Loucy (cell line): ENCODE data around the gene VTN.

Source experiments
- H2AFZ ChIP-seq: fragments of 200-600 bp; sonication (generic); 2 replicates; pipeline ENCODE4 v1.6.0; 2016; ENCODE audit warnings: antibody characterized with exemption, mild to moderate bottlenecking, low read length, moderate library complexity
- H3F3A ChIP-seq: fragments of 200-600 bp; 2 replicates; pipeline ENCODE4 v1.6.0; 2016; ENCODE audit warnings: antibody characterized with exemption, low read depth, mild to moderate bottlenecking
- H3K27me3 ChIP-seq: fragments of 200-600 bp; sonication (generic); 2 replicates; pipeline ENCODE4 v1.6.1; 2014; ENCODE audit warnings: low read length, mild to moderate bottlenecking; ENCODE audit not compliant: insufficient read depth, poor library complexity, severe bottlenecking
- H3K36me3 ChIP-seq: fragments of 200-600 bp; sonication (generic); 2 replicates; pipeline ENCODE4 v1.6.1; 2016; ENCODE audit warnings: low read length; ENCODE audit not compliant: insufficient read depth
- H3K4me1 ChIP-seq: fragments of 200-600 bp; sonication (generic); 2 replicates; pipeline ENCODE4 v1.5.1; 2014; ENCODE audit warnings: low read length, mild to moderate bottlenecking; ENCODE audit not compliant: insufficient read depth, poor library complexity, severe bottlenecking
- H3K4me2 ChIP-seq: fragments of 200-600 bp; sonication (generic); 2 replicates; pipeline ENCODE4 v1.6.0; 2014; ENCODE audit warnings: antibody characterized with exemption, low read length, low read depth, mild to moderate bottlenecking; ENCODE audit not compliant: poor library complexity, severe bottlenecking
- H3K4me3 ChIP-seq: fragments of 200-600 bp; sonication (generic); 2 replicates; pipeline ENCODE4 v1.5.1; 2014; ENCODE audit warnings: low read length, mild to moderate bottlenecking, mixed read lengths; ENCODE audit not compliant: poor library complexity, severe bottlenecking
- H3K79me2 ChIP-seq: fragments of 200-600 bp; sonication (generic); 2 replicates; pipeline ENCODE4 v1.6.1; 2014; ENCODE audit warnings: low read length; ENCODE audit not compliant: insufficient read depth
- H3K9ac ChIP-seq: fragments of 200-600 bp; sonication (generic); 2 replicates; pipeline ENCODE4 v1.6.0; 2014; ENCODE audit warnings: mild to moderate bottlenecking, low read depth, low read length, moderate library complexity; ENCODE audit not compliant: poor library complexity, severe bottlenecking
- H3K9me2 ChIP-seq: fragments of 200-600 bp; sonication (generic); replicated peaks from 2 replicates; pipeline ENCODE4 v1.6.1; 2016; ENCODE audit warnings: low read depth, low read length, mixed read lengths
- H3K9me3 ChIP-seq: fragments of 200-600 bp; sonication (generic); 2 replicates; pipeline ENCODE4 v1.6.1; 2014; ENCODE audit warnings: mild to moderate bottlenecking, antibody characterized with exemption, low read length, low read depth; ENCODE audit not compliant: insufficient read depth
- H4K20me1 ChIP-seq: fragments of 200-600 bp; sonication (generic); 2 replicates; pipeline ENCODE4 v1.6.0; 2014; ENCODE audit warnings: antibody characterized with exemption, low read length, mild to moderate bottlenecking; ENCODE audit not compliant: insufficient read depth, poor library complexity, severe bottlenecking
- EZH2phosphoT487 ChIP-seq: fragments of 200-600 bp; IDR thresholded peaks from 2 replicates; pipeline ENCODE4 v1.6.1; 2018; ENCODE audit warnings: antibody characterized with exemption, mild to moderate bottlenecking, moderate library complexity, borderline replicate concordance
- TF ChIP-seq, protein P1 (sequence below): fragments of 200-600 bp; sonication (generic); conservative IDR thresholded peaks from 2 replicates; pipeline ENCODE4 v1.5.1; 2014; ENCODE audit warnings: mild to moderate bottlenecking, antibody characterized with exemption, low read length

The VTN gene

DNA sequence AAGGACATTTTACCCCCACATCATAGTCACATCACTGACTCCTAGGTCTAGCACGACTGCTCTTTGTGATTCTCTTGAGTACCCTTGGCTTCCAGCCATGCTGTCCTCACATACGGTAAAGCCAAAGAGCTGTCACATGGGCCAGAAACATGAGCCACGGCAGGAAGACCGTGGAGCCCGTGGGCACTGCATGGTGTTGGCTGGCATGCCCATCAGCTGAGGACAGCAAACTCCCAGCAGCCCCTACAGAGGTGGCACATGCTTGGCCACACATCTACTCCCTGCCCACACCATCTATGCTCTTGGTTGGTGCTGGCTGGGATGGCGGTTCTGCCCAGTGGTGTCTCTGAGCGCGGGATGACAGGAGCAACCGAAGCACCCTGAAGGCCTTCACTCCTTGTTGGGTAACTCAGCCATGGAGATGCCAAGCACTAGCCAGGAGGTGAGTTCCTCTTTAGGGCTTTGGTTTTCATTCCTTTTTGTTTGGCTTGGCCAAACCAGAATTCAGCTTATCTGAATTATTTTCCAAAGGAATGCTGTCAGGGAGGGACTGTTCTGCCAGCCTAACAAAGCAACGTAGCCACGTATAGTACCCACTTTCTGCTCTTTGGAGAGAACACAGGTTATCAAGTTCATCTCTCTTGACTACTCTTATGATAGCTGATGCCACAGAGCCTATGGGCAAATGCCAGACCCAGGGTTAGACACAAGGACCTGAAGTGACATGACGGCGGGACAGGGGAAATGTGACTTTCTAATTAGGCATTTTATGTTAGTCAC lies 24.5 kb downstream of the VTN start:
- no peaks in the 10 kb centered on the region for H3F3A ChIP-seq
- H3K9ac ChIP-seq: no peak overlapping the region
- H2AFZ ChIP-seq: no peak overlapping the region
- no peaks in the 10 kb centered on the region for H4K20me1 ChIP-seq
- H3K79me2 ChIP-seq: no peaks in the 10 kb centered on the region
- H3K4me2 ChIP-seq: no peak overlapping the region
- H3K27me3 ChIP-seq: no peaks in the 10 kb centered on the region
- no peaks in the 10 kb centered on the region for H3K4me1 ChIP-seq
- TF ChIP-seq, protein P1, sequence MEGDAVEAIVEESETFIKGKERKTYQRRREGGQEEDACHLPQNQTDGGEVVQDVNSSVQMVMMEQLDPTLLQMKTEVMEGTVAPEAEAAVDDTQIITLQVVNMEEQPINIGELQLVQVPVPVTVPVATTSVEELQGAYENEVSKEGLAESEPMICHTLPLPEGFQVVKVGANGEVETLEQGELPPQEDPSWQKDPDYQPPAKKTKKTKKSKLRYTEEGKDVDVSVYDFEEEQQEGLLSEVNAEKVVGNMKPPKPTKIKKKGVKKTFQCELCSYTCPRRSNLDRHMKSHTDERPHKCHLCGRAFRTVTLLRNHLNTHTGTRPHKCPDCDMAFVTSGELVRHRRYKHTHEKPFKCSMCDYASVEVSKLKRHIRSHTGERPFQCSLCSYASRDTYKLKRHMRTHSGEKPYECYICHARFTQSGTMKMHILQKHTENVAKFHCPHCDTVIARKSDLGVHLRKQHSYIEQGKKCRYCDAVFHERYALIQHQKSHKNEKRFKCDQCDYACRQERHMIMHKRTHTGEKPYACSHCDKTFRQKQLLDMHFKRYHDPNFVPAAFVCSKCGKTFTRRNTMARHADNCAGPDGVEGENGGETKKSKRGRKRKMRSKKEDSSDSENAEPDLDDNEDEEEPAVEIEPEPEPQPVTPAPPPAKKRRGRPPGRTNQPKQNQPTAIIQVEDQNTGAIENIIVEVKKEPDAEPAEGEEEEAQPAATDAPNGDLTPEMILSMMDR: no peak
- no peak for TF ChIP-seq EZH2phosphoT487
- H3K9me2 ChIP-seq: no peaks in the 10 kb centered on the region
- peaks cover 39% of the 10 kb centered on the region; the same call in 1 of the 2 replicates for H3K36me3 ChIP-seq
- no peaks in the 10 kb centered on the region for H3K9me3 ChIP-seq
- no peak overlapping the region for H3K4me3 ChIP-seq

DNA sequence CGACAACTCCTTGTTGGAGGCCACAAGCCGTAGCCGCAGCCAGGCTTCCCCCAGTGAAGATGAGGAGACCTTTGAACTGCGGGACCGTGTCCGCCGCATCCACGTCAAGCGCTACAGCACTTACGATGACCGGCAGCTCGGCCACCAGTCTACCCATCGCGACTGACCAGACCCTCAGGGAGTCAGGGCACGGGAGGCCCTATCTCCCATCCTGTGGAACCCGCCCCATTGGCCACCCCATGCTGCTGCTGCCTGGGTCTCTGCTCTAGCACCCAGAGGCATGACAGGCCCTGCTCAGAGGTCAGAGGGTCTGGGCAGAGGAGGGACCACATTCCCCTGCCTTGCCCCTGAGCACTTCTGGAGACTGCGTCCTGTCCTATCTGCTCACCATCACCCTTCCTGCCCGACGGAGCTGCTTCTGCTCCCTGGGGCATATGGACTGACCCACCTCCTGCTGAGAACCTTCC lies 25.6 kb downstream of the VTN start:
- H3F3A ChIP-seq: no peaks in the 10 kb centered on the region

DNA sequence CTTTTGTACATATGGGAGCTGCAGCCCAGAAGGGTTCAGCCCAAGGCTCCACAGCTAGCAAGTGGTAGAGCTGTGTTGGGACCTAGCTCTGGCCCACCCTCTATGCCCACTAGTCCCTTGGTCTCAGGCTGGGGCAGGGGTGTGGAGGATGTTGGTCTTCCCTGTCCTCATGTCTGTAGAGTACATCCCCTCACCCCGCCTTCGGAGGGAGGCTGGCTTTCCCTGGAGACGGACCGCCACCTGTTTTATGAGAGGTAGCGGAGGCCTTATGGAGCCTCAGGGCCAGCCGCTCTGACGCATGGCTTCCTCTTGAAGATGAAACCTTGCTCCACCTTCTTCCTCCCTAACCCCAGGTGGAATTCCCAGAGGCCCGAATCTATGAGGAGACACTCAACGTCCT lies 26.1 kb downstream of the VTN start:
- H3K36me3 ChIP-seq: peaks cover 34% of the 10 kb centered on the region; the same call in 1 of the 2 replicates
- H3K79me2 ChIP-seq: peaks cover 3% of the 10 kb centered on the region; the same call in 1 of the 2 replicates
- no peaks in the 10 kb centered on the region for H3F3A ChIP-seq
- H3K4me3 ChIP-seq: no peak overlapping the region
- H4K20me1 ChIP-seq: no peaks in the 10 kb centered on the region
- TF ChIP-seq EZH2phosphoT487: no peak
- TF ChIP-seq, protein P1: no peak
- no peaks in the 10 kb centered on the region for H3K9me2 ChIP-seq
- no peak overlapping the region for H3K9ac ChIP-seq
- H3K9me3 ChIP-seq: no peaks in the 10 kb centered on the region
- no peak overlapping the region for H3K4me2 ChIP-seq
- H3K4me1 ChIP-seq: no peaks in the 10 kb centered on the region
- no peak overlapping the region for H2AFZ ChIP-seq
- no peaks in the 10 kb centered on the region for H3K27me3 ChIP-seq

More for the DNA sequence above, 25.6 kb downstream of the VTN start:
- Histone ChIP-seq H3K4me3 (no peak overlapping the region), H4K20me1 (no peaks in the 10 kb centered on the region), H3K9ac (no peak overlapping the region), H3K4me1 (no peaks in the 10 kb centered on the region), H2AFZ (no peak overlapping the region), H3K4me2 (no peak overlapping the region), H3K9me2 (no peaks in the 10 kb centered on the region), H3K79me2 (peaks cover 2% of the 10 kb centered on the region; the same call in 1 of the 2 replicates), H3K9me3 (no peaks in the 10 kb centered on the region), H3K36me3 (peaks cover 34% of the 10 kb centered on the region; the same call in 1 of the 2 replicates), H3K27me3 (no peaks in the 10 kb centered on the region)
- TF ChIP-seq EZH2phosphoT487: no peak
- TF ChIP-seq, protein P1: no peak
